Pulmonary artery endothelial cell (primary cell): ENCODE results near the gene GZMM. TPM values are rescaled to one million over a fixed set of nuclear protein-coding genes. Genes with fewer than 3 reads are reported as not detected.

Experiments
- DNase-seq: peaks from one replicate; pipeline ENCODE4 v3.0.0-alpha.2; 2011; ENCODE audit warnings: low read depth, low spot score
- total RNA-seq: library from RNA; depleted of rRNA; stranded (reverse); fragments of >200 nt; gene quantifications from 2 replicates; pipeline ENCODE4 v1.2.3, GENCODE V29; 2014

GZMM gene
- total RNA-seq, 1 donor from 2014 or later, result not detected

- no peak for DNase-seq
These were observed 10.3 kb upstream of the GZMM start for GRCh38 chr19:533364-534058.

- no peak for DNase-seq
These were observed 9.8 kb upstream of the GZMM start for GRCh38 chr19:534088-534487.

GRCh38 chr19:535017-535835, 8.6 kb upstream of the GZMM start:
- no peak for DNase-seq

GRCh38 chr19:536031-536880, 7.6 kb upstream of the GZMM start:
- DNase-seq, result no peak

GRCh38 chr19:536881-537404, 6.9 kb upstream of the GZMM start:
- DNase-seq, result no peak

GRCh38 chr19:538641-539428, 5.0 kb upstream of the GZMM start:
- no peak for DNase-seq

GRCh38 chr19:539429-540030, 4.3 kb upstream of the GZMM start:
- no peak for DNase-seq

GRCh38 chr19:540867-541637, 2.8 kb upstream of the GZMM start:
- DNase-seq, result no peak

- DNase-seq, result no peak
These were observed 2.2 kb upstream of the GZMM start for GRCh38 chr19:541699-542098.

GRCh38 chr19:542173-542866, 1.5 kb upstream of the GZMM start:
- no peak for DNase-seq

- no peak for DNase-seq
These were observed 3.3 kb downstream of the GZMM start for GRCh38 chr19:547117-547516.

- DNase-seq, result no peak
These were observed 4.2 kb downstream of the GZMM start for GRCh38 chr19:547836-548720.

- no peak for DNase-seq
These were observed 5.3 kb downstream of the GZMM start for GRCh38 chr19:548886-549830.

- no peak for DNase-seq
These were observed 11.0 kb downstream of the GZMM start for GRCh38 chr19:554817-555216.

- DNase-seq, result no peak
These were observed 11.6 kb downstream of the GZMM start for GRCh38 chr19:555474-555808.

- DNase-seq, result no peak
These were observed 12.9 kb downstream of the GZMM start for GRCh38 chr19:556611-557382.
